Kidney glomerular epithelial cell (primary cell): ENCODE results near the gene C3orf80.
"Not testable (repeated sequence)": the region's sequence is repeated elsewhere in the genome, so short reads cannot be mapped to it uniquely, and the experiment has no call there.

Experiments used
- DNase-seq: peaks from one replicate; lab custom pipeline; 2025; lab: John Stamatoyannopoulos, UW

The C3orf80 gene

GRCh38 chr3:160213191-160213590 lies 12.0 kb upstream of the C3orf80 start:
- no peak for DNase-seq

GRCh38 chr3:160217675-160218074 lies 7.5 kb upstream of the C3orf80 start:
- DNase-seq: no peak

GRCh38 chr3:160218136-160218535 lies 7.1 kb upstream of the C3orf80 start:
- DNase-seq: no peak

GRCh38 chr3:160220038-160220437 lies 5.2 kb upstream of the C3orf80 start:
- no peak for DNase-seq

GRCh38 chr3:160221019-160221418 lies 4.2 kb upstream of the C3orf80 start:
- DNase-seq: no peak

GRCh38 chr3:160224256-160224655 lies 966 bp upstream of the C3orf80 start:
- DNase-seq: no peak

GRCh38 chr3:160224811-160225175 lies 429 bp upstream of the C3orf80 start:
- DNase-seq: no peak

- DNase-seq: no peak
Observed at GRCh38 chr3:160226026-160226907, 1.0 kb downstream of the C3orf80 start.

GRCh38 chr3:160227419-160227818 lies 2.2 kb downstream of the C3orf80 start:
- no peak for DNase-seq

GRCh38 chr3:160232014-160232413 lies 6.8 kb downstream of the C3orf80 start:
- DNase-seq: no peak

GRCh38 chr3:160240719-160241118 lies 15.5 kb downstream of the C3orf80 start:
- not testable (repeated sequence) for DNase-seq

- no peak for DNase-seq
Observed at GRCh38 chr3:160245261-160245800, 20.1 kb downstream of the C3orf80 start.

- DNase-seq: no peak
Observed at GRCh38 chr3:160247766-160248165, 22.5 kb downstream of the C3orf80 start.

- DNase-seq: no peak
Observed at GRCh38 chr3:160253298-160253697, 28.1 kb downstream of the C3orf80 start.

GRCh38 chr3:160257606-160258005 lies 32.4 kb downstream of the C3orf80 start:
- no peak for DNase-seq

- DNase-seq: no peak
Observed at GRCh38 chr3:160259589-160259988, 34.4 kb downstream of the C3orf80 start.

GRCh38 chr3:160260587-160261270 lies 35.5 kb downstream of the C3orf80 start:
- DNase-seq: no peak

- DNase-seq: no peak
Observed at GRCh38 chr3:160265088-160265487, 39.9 kb downstream of the C3orf80 start.
